Measurements from ENCODE around the gene CNOT10.

Gene CNOT10

GRCh38 chr3:32815841-32816438 is 131.0 kb downstream of the CNOT10 start:
- H3K9me3 ChIP-seq (ENCODE audit: control insufficient read depth in 1 of 2, low read length in 2 of 2): no peaks in the 10 kb centered on the region
- peaks cover 0 to 6% of the 10 kb centered on the region in 2 donors for H3K4me1 ChIP-seq (ENCODE audit: control insufficient read depth in 1 of 2, insufficient read depth in 2 of 2, low read length in 2 of 2)
- no peaks in the 10 kb centered on the region for H3K36me3 ChIP-seq (ENCODE audit: control insufficient read depth in 1 of 2, insufficient read depth in 2 of 2, low read length in 2 of 2)
- H3K27ac ChIP-seq (ENCODE audit: low read depth, low read length): no peak overlapping the region
- no peak overlapping the region for H3K4me3 ChIP-seq (ENCODE audit: low read depth in 1 of 2, low read length in 2 of 2)
- H3K27me3 ChIP-seq (ENCODE audit: control insufficient read depth in 1 of 2, insufficient read depth in 2 of 2, low read length in 2 of 2): peaks cover 42 to 53% of the 10 kb centered on the region in 2 donors
- H3K9ac ChIP-seq (ENCODE audit: low read depth in 1 of 2, low read length in 2 of 2): no peak overlapping the region

- no peaks in the 10 kb centered on the region for H3K9me3 ChIP-seq (ENCODE audit: control insufficient read depth in 1 of 2, low read length in 2 of 2)
- H3K4me1 ChIP-seq (ENCODE audit: control insufficient read depth in 1 of 2, insufficient read depth in 2 of 2, low read length in 2 of 2): peaks cover 0 to 6% of the 10 kb centered on the region in 2 donors
- H3K36me3 ChIP-seq (ENCODE audit: control insufficient read depth in 1 of 2, insufficient read depth in 2 of 2, low read length in 2 of 2): no peaks in the 10 kb centered on the region
- H3K27me3 ChIP-seq (ENCODE audit: control insufficient read depth in 1 of 2, insufficient read depth in 2 of 2, low read length in 2 of 2): peaks cover 49 to 59% of the 10 kb centered on the region in 2 donors
- no peak overlapping the region for H3K27ac ChIP-seq (ENCODE audit: low read depth, low read length)
- peak overlapping the region; percentile 43 to 48 for H3K4me3 ChIP-seq (ENCODE audit: low read depth in 1 of 2, low read length in 2 of 2)
- no peak overlapping the region for H3K9ac ChIP-seq (ENCODE audit: low read depth in 1 of 2, low read length in 2 of 2)
These were observed 131.7 kb downstream of the CNOT10 start for GRCh38 chr3:32816439-32817256.

GRCh38 chr3:32817257-32817557 is 132.2 kb downstream of the CNOT10 start:
- Histone ChIP-seq H3K4me3 (ENCODE audit: low read depth in 1 of 2, low read length in 2 of 2) (peak overlapping the region; percentile 40 to 43), H3K9me3 (ENCODE audit: control insufficient read depth in 1 of 2, low read length in 2 of 2) (no peaks in the 10 kb centered on the region), H3K27me3 (ENCODE audit: control insufficient read depth in 1 of 2, insufficient read depth in 2 of 2, low read length in 2 of 2) (peaks cover 55 to 64% of the 10 kb centered on the region in 2 donors)

GRCh38 chr3:32817558-32818228 is 132.7 kb downstream of the CNOT10 start, which contains the start of gene TRIM71:
TRIM71 (plus strand) TSS chr3:32817997; CDS start chr3:32818081, 84 bp downstream.
- H3K4me3 ChIP-seq (ENCODE audit: low read depth in 1 of 2, low read length in 2 of 2): peak within 1 kb of the TSS; percentile 43 to 48

More at GRCh38 chr3:32817257-32817557, 132.2 kb downstream of the CNOT10 start:
- Histone ChIP-seq H3K36me3 (ENCODE audit: control insufficient read depth in 1 of 2, insufficient read depth in 2 of 2, low read length in 2 of 2) (no peaks in the 10 kb centered on the region), H3K27ac (ENCODE audit: low read depth, low read length) (no peak overlapping the region), H3K4me1 (ENCODE audit: control insufficient read depth in 1 of 2, insufficient read depth in 2 of 2, low read length in 2 of 2) (peaks cover 0 to 6% of the 10 kb centered on the region in 2 donors), H3K9ac (ENCODE audit: low read depth in 1 of 2, low read length in 2 of 2) (no peak overlapping the region)

GRCh38 chr3:32818229-32818969 is 133.4 kb downstream of the CNOT10 start:
- Histone ChIP-seq H3K27me3 (ENCODE audit: control insufficient read depth in 1 of 2, insufficient read depth in 2 of 2, low read length in 2 of 2) (peaks cover 65 to 66% of the 10 kb centered on the region in 2 donors), H3K27ac (ENCODE audit: low read depth, low read length) (no peak overlapping the region), H3K4me3 (ENCODE audit: low read depth in 1 of 2, low read length in 2 of 2) (no peak overlapping the region)

More at GRCh38 chr3:32817558-32818228, 132.7 kb downstream of the CNOT10 start, which contains the start of gene TRIM71:
- no peaks in the 10 kb centered on the region for H3K9me3 ChIP-seq (ENCODE audit: control insufficient read depth in 1 of 2, low read length in 2 of 2)
- no peak within 1 kb of the TSS for H3K27ac ChIP-seq (ENCODE audit: low read depth, low read length)
- peaks cover 0 to 6% of the 10 kb centered on the region in 2 donors for H3K4me1 ChIP-seq (ENCODE audit: control insufficient read depth in 1 of 2, insufficient read depth in 2 of 2, low read length in 2 of 2)
- H3K36me3 ChIP-seq (ENCODE audit: control insufficient read depth in 1 of 2, insufficient read depth in 2 of 2, low read length in 2 of 2): no peaks in the 10 kb centered on the region
- H3K9ac ChIP-seq (ENCODE audit: low read depth in 1 of 2, low read length in 2 of 2): no peak within 1 kb of the TSS
- H3K27me3 ChIP-seq (ENCODE audit: control insufficient read depth in 1 of 2, insufficient read depth in 2 of 2, low read length in 2 of 2): peaks cover 59 to 64% of the 10 kb centered on the region in 2 donors

GRCh38 chr3:32818970-32819511 is 134.1 kb downstream of the CNOT10 start:
- H3K9ac ChIP-seq (ENCODE audit: low read depth in 1 of 2, low read length in 2 of 2): no peak overlapping the region
- H3K27me3 ChIP-seq (ENCODE audit: control insufficient read depth in 1 of 2, insufficient read depth in 2 of 2, low read length in 2 of 2): peaks cover 65 to 66% of the 10 kb centered on the region in 2 donors
- no peak overlapping the region for H3K4me3 ChIP-seq (ENCODE audit: low read depth in 1 of 2, low read length in 2 of 2)
- no peaks in the 10 kb centered on the region for H3K36me3 ChIP-seq (ENCODE audit: control insufficient read depth in 1 of 2, insufficient read depth in 2 of 2, low read length in 2 of 2)
- no peak overlapping the region for H3K27ac ChIP-seq (ENCODE audit: low read depth, low read length)
- no peaks in the 10 kb centered on the region for H3K9me3 ChIP-seq (ENCODE audit: control insufficient read depth in 1 of 2, low read length in 2 of 2)
- peaks cover 0 to 6% of the 10 kb centered on the region in 2 donors for H3K4me1 ChIP-seq (ENCODE audit: control insufficient read depth in 1 of 2, insufficient read depth in 2 of 2, low read length in 2 of 2)

More at GRCh38 chr3:32818229-32818969, 133.4 kb downstream of the CNOT10 start:
- Histone ChIP-seq H3K9ac (ENCODE audit: low read depth in 1 of 2, low read length in 2 of 2) (no peak overlapping the region), H3K36me3 (ENCODE audit: control insufficient read depth in 1 of 2, insufficient read depth in 2 of 2, low read length in 2 of 2) (no peaks in the 10 kb centered on the region), H3K9me3 (ENCODE audit: control insufficient read depth in 1 of 2, low read length in 2 of 2) (no peaks in the 10 kb centered on the region), H3K4me1 (ENCODE audit: control insufficient read depth in 1 of 2, insufficient read depth in 2 of 2, low read length in 2 of 2) (peaks cover 0 to 6% of the 10 kb centered on the region in 2 donors)

- no peak overlapping the region for H3K4me3 ChIP-seq (ENCODE audit: low read depth in 1 of 2, low read length in 2 of 2)
- H3K27ac ChIP-seq (ENCODE audit: low read depth, low read length): no peak overlapping the region
- H3K27me3 ChIP-seq (ENCODE audit: control insufficient read depth in 1 of 2, insufficient read depth in 2 of 2, low read length in 2 of 2): peaks cover 65 to 66% of the 10 kb centered on the region in 2 donors
These were observed 134.8 kb downstream of the CNOT10 start for GRCh38 chr3:32819551-32820348.

GRCh38 chr3:32820430-32820829 is 135.4 kb downstream of the CNOT10 start:
- Histone ChIP-seq H3K9me3 (ENCODE audit: control insufficient read depth in 1 of 2, low read length in 2 of 2) (no peaks in the 10 kb centered on the region), H3K27me3 (ENCODE audit: control insufficient read depth in 1 of 2, insufficient read depth in 2 of 2, low read length in 2 of 2) (peaks cover 60 to 65% of the 10 kb centered on the region in 2 donors), H3K9ac (ENCODE audit: low read depth in 1 of 2, low read length in 2 of 2) (no peak overlapping the region), H3K27ac (ENCODE audit: low read depth, low read length) (no peak overlapping the region), H3K36me3 (ENCODE audit: control insufficient read depth in 1 of 2, insufficient read depth in 2 of 2, low read length in 2 of 2) (no peaks in the 10 kb centered on the region), H3K4me3 (ENCODE audit: low read depth in 1 of 2, low read length in 2 of 2) (no peak overlapping the region), H3K4me1 (ENCODE audit: control insufficient read depth in 1 of 2, insufficient read depth in 2 of 2, low read length in 2 of 2) (peaks cover 0 to 6% of the 10 kb centered on the region in 2 donors)

More at GRCh38 chr3:32819551-32820348, 134.8 kb downstream of the CNOT10 start:
- no peaks in the 10 kb centered on the region for H3K9me3 ChIP-seq (ENCODE audit: control insufficient read depth in 1 of 2, low read length in 2 of 2)
- no peaks in the 10 kb centered on the region for H3K36me3 ChIP-seq (ENCODE audit: control insufficient read depth in 1 of 2, insufficient read depth in 2 of 2, low read length in 2 of 2)
- peaks cover 0 to 6% of the 10 kb centered on the region in 2 donors for H3K4me1 ChIP-seq (ENCODE audit: control insufficient read depth in 1 of 2, insufficient read depth in 2 of 2, low read length in 2 of 2)
- H3K9ac ChIP-seq (ENCODE audit: low read depth in 1 of 2, low read length in 2 of 2): no peak overlapping the region

Measured in duodenal mucosa (tissue), 2 donors.